ENCODE measurements around the gene SEL1L2.
A peak's percentile ranks its signal among the peaks of the same experiment; 100 is the strongest.

The SEL1L2 gene

GRCh38 chr20:13934992-13935894, 55.2 kb downstream of the SEL1L2 start:
- DNase-seq (ENCODE audit: low spot score), result no peak
- H3K4me3 ChIP-seq, result no peak overlapping the region
- H3K27ac ChIP-seq, result peak overlapping the region; percentile 27 to 77
- TF ChIP-seq CTCF (IDR thresholded peaks at IDR 0.05), result no peak

GRCh38 chr20:13930281-13930680, 60.1 kb downstream of the SEL1L2 start:
- peak overlapping the region in 1 of 2 donors; percentile 64 for H3K27ac ChIP-seq
- DNase-seq (ENCODE audit: low spot score), result no peak
- no peak overlapping the region for H3K4me3 ChIP-seq
- no peak for TF ChIP-seq CTCF (IDR thresholded peaks at IDR 0.05)

GRCh38 chr20:13929836-13930235, 60.6 kb downstream of the SEL1L2 start:
- DNase-seq (ENCODE audit: low spot score), result no peak
- H3K27ac ChIP-seq, result peak overlapping the region in 1 of 2 donors; percentile 64

GRCh38 chr20:13928901-13929300, 61.5 kb downstream of the SEL1L2 start:
- TF ChIP-seq CTCF (IDR thresholded peaks at IDR 0.05), result no peak
- Histone ChIP-seq H3K27ac (no peak overlapping the region), H3K4me3 (no peak overlapping the region)
- no peak for DNase-seq (ENCODE audit: low spot score)

More at GRCh38 chr20:13929836-13930235, 60.6 kb downstream of the SEL1L2 start:
- TF ChIP-seq CTCF (IDR thresholded peaks at IDR 0.05), result no peak
- no peak overlapping the region for H3K4me3 ChIP-seq

- DNase-seq (ENCODE audit: low spot score), result no peak
- TF ChIP-seq CTCF (IDR thresholded peaks at IDR 0.05), result no peak
- H3K4me3 ChIP-seq, result no peak overlapping the region
These were observed 63.2 kb downstream of the SEL1L2 start for GRCh38 chr20:13927171-13927570.

GRCh38 chr20:13922241-13922640, 68.2 kb downstream of the SEL1L2 start:
- no peak for DNase-seq (ENCODE audit: low spot score)
- H3K27ac ChIP-seq, result no peak overlapping the region
- TF ChIP-seq CTCF (IDR thresholded peaks at IDR 0.05), result no peak
- H3K4me3 ChIP-seq, result no peak overlapping the region

More at GRCh38 chr20:13927171-13927570, 63.2 kb downstream of the SEL1L2 start:
- no peak overlapping the region for H3K27ac ChIP-seq

- TF ChIP-seq CTCF (IDR thresholded peaks at IDR 0.05), result no peak
- no peak for DNase-seq (ENCODE audit: low spot score)
- Histone ChIP-seq H3K4me3 (no peak overlapping the region), H3K27ac (no peak overlapping the region)
These were observed 75.1 kb downstream of the SEL1L2 start for GRCh38 chr20:13915284-13915683.

Measured in coronary artery (tissue), 2 donors.